GM18507 (cell line): ENCODE results near the gene MFAP3L.
"Not testable (repeated sequence)": the region's sequence is repeated elsewhere in the genome, so short reads cannot be mapped to it uniquely, and the experiment has no call there.

Experiments used
- DNase-seq: peaks from one replicate; pipeline ENCODE4 v3.0.0; 2011; ENCODE audit warnings: low read depth; ENCODE audit not compliant: insufficient read length; ENCODE audit errors: extremely low spot score
- FAIRE-seq: peaks from 2 replicates; lab custom pipeline; 2011; peaks lifted over from hg19 to GRCh38; lab: Jason Lieb, UNC

The MFAP3L gene

DNA sequence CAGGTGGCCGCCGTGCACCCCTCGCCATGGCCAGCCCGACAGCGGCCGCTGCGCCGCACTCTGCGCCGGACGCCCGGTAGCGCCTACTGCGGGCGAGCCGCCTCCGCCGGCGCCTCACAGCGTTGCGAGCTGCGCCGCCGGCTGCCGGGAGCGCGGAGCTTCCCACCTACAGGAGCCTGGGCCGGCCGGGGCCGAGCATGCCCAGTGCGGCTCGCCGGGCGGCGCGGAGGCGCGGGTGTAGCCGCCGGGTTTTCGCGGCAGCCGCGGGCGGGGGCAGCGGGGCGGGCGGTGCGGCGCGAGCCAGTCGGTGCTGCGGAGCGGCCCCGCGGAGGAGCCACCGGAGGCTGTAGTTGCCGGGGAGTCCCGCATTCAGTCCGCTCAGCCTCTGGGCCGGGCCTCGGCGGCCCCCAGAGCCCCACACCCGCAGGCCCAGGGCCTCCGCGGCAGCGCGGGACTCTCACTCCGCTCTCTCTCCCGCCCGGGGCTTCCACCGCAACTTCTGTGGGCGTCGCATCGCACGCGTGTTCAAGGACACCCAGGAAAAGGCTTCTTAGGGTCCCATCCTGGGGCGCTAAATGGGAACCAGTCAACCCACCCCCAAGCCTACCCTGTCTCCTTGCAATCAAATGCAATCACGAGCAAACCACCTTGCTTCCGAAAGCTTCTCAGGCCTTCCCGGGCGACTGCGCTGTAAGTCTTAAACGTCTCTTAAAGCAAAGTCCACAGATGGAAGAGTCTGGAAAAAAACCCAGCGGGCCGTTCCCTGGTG lies at the start of gene MFAP3L:
TSS of gene MFAP3L (minus strand) at position 143 of the 769 bp plus-strand sequence. CDS start 20,518 bp downstream, outside the sequence.
- FAIRE-seq: no peak
- DNase-seq: peak; percentile 67

DNA sequence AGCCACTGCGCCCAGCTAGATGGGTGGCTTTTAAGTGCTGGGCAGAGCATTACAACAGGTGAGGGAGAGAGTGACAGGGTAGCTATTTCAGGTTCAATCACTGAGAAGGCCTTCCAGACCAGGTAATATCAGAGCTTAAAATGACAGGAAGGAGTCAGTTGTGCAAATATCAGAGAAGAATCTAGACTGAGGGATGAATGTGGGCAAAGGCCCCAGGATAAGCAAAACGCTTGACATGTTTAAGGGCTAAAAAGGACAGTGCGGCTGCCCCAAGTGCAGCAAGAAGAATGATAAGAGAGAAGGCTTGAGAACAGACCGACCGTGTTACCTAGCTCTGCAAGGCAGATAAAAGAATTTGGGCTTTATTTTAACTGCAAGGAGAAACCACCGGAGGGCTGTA lies 45.0 kb upstream of the MFAP3L start:
- no peak for FAIRE-seq
- DNase-seq: no peak

DNA sequence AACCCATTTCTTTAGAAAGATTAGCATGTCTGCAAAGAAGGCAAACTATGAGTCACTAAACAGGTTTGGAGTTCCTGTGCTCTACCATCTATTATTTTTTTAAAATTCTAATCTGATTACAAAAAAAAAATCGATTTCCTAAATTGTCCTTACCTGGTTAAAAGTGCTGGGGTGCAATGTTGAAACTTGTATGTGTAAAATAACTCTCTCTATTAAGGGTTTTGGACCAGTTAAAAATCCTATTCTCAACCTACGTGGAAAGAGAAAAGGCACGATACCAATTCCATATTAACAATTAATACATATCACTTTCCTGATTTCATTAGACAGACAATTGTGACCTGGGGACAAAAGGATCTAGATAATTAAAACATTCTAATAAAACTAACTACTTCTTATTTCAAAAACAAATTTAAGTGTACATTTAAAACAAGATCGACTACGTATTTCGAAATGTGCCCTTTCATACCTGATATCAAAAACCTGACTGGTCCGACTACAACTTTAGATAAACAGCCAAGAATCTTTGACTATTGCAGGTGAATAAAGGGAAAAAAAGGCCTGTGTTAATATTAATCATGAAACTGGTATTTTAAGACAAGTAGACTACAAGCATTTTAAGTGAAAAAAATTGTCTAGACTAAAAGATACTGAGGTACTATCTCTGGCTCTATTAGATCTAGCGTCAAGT lies 42.4 kb upstream of the MFAP3L start:
- no peak for DNase-seq
- no peak for FAIRE-seq

DNA sequence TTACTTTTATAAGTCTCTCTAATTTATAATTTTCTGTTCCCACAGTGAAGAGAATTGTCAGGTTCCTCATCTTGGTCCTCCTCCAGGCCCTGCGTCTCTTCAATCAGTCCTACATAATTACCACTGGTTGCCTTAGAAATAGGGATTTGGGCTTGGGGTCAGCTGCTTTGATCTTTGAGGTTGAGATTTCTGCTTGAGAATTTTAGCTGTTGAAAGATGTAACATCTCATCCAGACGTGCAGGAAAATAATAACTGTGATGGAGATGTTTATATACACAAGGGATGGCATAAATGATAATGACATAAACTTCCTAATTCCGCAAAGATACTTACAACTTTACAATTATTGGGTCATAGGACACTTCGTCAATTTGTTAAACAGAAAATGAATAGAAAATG lies 33.2 kb upstream of the MFAP3L start:
- FAIRE-seq (no peak), DNase-seq (no peak)

DNA sequence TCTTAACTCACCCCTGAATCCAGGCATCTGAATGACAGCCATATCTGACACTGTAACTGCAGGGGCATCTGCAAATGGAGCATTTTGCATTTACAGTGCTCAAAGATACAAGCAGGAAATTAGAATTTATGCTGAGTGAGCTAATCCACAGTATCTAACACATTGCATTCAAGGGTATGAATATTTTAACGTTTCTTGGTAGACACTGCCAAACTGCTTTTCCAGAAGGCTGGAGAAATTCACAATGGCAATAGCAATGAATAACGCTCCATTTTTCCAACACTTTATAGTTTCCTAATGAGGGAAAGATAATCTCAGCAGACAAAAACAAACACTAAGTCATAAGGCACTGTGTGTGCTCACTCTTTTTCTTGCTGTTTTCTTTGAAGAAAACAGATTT lies 32.6 kb upstream of the MFAP3L start:
- FAIRE-seq (no peak), DNase-seq (no peak)

DNA sequence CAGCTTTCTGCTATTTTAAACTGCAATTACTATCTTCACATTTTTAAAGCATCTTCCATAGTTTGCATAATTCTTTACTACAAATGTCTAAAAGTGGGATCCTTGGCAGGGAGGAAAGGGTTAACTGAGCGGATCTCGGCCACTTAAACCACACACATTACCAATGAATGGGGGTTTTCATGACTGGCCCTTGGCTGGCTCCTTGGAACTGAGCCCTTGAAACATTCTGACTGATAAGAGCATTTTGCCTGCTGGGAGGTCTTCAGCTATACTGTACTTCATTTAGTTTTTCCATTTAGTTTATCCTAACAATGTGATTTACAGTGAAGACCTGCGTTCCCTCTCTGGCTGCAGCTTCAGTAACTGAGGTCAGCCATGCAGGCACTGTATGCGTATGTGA lies 31.7 kb upstream of the MFAP3L start:
- DNase-seq (no peak), FAIRE-seq (no peak)

DNA sequence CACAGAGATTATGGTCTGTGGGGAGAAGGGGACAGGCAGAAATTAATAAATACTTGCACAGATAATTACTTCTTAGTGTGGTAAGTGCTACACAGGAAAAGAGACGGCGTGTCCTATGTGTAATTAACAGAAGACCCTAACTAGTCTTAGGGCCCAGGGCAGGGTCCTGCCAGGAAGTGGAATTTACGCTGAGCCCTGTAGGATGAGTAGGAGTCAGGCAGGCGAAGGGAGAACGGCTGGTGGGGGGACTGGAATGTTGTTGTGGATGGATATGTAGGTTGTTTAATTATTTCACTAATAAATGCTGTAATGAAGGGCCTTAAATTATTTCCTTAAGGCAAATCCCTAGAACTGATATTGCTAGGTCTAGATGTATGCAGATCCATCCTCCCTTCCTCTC lies 26.7 kb upstream of the MFAP3L start:
- DNase-seq (no peak), FAIRE-seq (no peak)

DNA sequence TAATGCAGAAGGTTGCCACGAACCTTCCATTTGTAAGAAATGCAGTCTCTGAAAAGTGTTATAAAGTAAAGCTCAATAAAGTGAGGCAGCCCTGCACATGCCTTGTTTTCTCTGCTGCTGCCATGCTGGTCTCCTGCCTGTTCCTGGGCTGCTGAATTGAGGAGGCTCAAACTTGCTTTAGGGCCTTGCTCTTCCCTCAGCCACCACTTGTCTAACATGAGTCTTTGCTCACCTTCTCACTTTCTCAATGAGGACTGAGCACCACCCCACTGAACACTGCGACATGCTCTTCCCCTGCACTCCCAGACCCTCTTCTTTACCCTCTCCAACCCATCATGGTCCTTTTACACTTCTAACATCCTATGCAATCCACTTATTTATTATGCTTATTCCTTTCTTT lies 25.2 kb upstream of the MFAP3L start:
- DNase-seq (no peak), FAIRE-seq (no peak)

DNA sequence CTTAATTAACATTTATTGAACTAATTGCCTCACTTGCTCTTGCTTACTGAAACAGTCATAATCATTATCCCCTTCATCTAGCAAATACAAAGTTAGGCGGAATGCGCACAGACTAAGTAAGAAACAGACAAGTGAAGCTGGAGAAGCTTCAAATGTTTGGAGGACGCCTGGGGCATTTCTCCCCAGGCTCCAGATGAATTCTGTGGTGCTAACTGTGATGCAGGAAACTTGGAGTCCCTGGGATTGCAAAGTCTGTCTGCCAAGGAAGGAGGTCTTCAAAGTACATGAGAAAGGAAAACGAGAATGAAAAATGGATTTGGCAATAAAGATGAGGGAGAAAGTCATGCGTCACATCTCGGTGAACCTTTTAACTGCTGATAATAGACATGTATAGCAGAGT lies 23.6 kb upstream of the MFAP3L start:
- FAIRE-seq: no peak
- DNase-seq: no peak

DNA sequence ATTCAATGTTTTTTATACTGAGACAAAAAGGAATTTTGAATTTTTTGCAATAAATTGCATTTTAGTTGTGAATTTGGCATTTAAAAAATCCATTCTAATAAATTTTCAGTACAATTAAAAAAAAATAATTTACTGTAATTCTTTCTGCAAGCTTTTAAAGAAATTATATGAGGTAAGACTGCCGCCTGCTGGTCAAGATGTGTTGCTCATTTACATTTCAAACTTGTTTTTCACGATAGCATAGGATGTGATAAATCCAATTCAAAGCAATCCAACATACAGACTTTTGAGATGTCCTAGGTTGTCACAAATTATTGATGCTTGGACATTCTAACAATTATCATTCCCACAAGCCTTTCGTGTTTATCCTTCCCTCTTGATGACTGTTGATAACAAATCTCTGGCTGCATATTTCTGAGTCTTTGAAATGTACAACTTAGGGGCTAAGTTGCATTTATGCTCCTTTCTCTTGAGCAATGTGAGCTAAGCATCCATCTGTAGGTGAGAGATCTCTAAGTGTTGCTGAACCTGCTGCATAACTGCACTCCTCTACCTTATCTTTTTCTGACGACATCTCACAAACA lies 21.7 kb upstream of the MFAP3L start:
- DNase-seq: no peak
- FAIRE-seq: peak; percentile 74

DNA sequence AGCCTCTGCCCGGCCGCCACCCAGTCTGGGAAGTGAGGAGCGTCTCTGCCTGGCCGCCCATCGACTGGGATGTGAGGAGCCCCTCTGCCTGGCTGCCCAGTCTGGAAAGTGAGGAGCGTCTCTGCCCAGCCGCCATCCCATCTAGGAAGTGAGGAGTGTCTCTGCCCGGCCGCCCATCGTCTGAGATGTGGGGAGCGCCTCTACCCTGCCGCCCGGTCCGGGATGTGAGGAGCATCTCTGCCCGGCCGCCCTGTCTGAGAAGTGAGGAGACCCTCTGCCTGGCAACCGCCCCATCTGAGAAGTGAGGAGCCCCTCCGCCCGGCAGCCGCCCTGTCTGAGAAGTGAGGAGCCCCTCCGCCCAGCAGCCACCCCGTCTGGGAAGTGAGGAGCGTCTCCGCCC lies 20.0 kb upstream of the MFAP3L start:
- not testable (repeated sequence) for DNase-seq, FAIRE-seq

DNA sequence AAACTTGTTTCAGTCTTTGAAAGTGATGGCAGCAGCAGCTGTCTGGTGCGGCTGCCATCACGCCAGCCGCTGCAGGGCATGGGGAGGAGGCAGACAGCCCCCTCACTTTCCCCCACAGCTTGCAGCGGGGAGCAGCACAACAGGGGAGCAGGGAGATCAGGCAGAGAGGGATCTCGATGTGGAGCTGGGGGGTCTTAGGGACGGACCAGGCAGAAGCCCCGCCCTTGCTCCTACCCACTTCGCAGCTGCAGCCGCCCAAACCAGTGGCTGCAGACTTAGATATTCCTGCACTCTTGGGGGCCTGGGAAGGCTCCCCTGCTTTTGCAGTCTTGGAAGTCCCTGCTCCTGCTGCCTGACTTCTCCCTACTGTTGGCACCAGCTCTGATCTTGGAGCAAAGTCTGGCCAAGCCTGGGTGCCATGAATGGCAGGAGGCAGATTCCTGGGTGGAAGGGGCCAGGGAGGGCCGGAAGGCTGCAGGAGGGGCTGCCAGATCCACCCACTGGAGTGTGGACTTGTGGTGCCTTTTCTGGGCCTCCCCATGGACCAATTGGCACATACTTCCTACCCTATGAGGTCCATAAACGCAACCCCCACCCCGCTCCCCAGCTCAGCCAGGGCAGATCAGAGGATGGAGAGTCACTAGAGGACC lies 14.0 kb upstream of the MFAP3L start:
- FAIRE-seq (no peak), DNase-seq (no peak)

DNA sequence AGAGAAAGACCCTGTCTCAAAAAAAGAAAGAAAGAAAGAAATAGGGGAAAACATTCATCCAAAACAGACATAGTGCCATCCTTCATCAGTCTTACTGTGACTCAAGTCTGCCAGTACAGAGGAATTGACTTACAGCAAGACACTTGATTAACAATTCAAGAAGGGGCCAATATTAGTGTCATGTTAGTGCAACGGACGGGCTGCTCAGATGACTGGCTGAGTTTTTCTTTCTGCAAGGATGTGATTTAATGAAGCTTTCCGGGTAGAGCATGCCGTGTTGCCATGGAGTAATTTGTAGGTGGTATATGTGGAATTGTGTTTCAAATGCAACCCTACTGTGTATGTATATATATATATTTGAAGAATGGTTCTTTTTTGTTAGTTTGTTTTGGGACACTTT lies 12.6 kb upstream of the MFAP3L start:
- DNase-seq (no peak), FAIRE-seq (no peak)

DNA sequence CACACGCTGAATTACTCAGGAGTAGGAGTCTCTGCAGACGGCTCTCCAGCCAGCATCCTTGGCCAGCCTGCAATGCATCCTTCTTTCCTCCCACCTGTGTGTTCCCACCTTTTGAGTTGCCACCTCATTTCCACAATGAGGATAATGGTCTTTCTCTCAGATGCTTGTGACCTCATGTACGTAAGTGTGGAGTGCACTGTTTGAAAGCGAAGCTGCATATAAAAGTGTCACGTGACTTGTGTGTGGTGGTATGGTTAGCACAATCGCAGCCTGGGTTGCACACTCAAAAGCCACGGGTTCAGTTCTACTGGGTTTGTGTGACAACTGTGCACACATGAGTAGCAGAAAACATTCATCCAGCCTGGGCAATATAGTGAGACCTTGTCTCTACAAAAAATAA lies 12.0 kb upstream of the MFAP3L start:
- DNase-seq (no peak), FAIRE-seq (no peak)

DNA sequence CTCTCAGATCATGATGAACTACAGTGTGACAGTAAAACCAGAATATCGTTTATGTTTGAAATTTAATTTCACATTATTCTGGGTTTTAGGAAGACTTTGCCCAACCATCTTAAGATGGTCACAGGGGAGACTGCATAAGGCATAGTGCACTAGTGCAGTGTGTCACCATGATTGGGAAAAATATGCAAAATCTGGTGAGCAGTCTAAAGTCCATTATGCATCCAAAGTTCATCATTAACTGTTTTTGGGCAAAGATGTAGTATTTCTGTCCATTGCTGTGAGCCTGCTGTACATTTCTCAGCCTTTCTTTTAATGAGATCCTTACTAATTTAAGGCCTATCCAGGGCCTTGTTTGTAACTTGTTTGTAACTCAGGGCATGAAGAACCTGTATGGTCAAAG lies 11.3 kb upstream of the MFAP3L start:
- no peak for DNase-seq
- no peak for FAIRE-seq

DNA sequence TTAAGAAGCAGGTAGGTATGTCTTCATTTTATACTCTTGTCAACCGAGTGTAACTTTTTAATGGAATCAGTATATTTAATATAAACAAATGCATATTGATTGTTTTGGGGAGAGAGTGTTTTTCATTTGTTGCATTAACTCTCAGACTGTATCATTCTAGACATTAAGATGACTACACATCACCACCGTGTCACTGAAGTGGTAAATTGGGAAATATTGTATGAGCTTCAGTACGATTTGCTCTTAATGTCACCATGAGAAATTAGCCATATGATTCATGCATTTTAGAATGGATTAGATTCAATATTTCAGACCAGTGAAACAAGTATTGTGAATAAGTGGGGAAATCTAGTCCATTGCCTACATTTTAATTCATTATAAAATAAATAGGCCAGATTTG lies 9.7 kb upstream of the MFAP3L start:
- FAIRE-seq (no peak), DNase-seq (no peak)

DNA sequence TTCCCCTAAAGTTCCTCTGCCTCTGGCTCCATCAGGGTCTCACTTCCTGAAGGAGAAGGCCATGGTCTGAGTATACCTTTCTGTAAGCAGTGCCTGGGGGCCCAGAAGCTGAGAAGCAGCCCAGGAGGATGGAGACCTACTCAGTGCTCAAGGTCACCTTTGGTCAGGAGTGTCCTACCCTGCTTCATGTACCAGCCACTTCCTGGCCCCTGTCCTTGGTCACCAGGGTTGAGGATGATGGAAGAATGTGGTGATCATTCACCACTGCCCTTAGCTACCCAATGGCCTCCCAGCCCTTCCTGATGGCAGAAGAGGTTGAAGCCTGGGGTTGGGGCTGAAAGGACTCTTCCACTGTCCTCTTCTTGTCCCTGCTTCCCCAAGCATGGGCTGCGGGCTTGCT lies 9.0 kb upstream of the MFAP3L start:
- DNase-seq (no peak), FAIRE-seq (no peak)

DNA sequence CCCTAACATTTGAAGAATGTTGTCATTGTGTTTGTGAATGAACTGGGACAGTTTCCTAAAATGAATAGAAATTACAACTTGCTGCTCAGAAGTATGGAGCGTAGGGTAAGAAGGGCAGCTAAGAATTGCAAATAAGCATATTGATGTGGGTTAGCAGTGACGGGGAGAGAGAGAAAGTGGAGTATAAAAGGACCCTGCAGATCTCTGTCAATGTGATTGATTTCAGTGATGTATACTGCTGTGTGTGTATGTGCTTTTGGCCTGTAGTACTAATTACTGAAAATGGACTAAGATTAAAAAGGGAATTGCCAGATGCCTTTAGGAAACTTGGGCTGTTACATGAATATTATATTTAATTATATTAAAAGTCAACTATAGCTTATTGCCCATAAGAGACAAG lies 7.8 kb upstream of the MFAP3L start:
- FAIRE-seq: no peak
- DNase-seq: no peak

DNA sequence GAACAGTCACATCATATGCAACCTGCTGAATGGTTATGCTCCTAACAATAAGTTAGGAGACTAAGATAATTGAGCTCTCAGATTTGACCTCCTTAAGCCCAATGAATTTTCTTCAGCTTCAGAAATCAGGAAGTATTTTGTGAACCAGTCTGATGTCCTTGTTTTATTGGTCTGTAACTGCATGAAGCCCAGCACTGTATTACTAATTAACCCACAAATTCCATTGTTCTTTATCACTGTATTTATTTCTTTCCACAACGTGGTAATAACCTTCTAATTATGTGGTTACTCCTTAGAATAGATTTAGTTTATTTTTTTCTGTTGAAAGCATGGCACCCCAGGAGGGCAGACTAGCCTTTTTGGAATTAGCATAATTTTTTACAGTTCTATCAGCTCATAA lies 3.9 kb upstream of the MFAP3L start:
- DNase-seq (no peak), FAIRE-seq (no peak)

DNA sequence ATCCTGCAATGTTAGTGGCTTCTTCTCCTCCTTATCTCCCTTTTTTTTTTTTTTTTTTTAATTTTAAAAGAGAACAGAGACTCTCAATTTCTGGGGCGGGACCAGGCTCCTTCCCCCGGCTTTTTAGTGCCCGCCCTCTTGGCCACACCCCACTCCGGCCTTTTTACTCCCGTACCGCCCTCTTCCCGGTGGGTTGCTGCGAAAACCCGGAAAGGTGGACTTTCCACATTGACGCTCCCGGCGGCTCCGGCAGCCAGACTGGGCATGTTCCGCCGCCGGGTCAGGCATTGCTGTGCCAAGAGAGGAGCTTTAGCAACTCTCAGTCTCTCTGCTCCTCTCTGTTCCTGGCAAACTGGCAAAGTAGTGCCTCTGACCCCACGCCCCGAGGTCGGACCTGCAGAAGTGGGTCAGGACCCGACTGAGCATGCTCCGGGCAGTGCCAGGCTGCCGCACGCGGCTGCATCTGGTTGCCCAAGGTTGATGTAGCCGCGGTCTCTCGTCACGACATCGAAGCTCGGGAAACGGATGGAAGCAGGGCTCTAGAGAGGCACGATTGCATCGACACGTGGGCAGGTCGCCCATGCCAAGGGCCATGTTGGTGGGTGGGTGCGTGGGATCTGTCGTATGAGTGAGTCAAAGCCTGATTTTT lies 1.1 kb upstream of the MFAP3L start:
- DNase-seq: peak; percentile 76
- FAIRE-seq: peak; percentile 72
